ENCODE measurements around the gene ETDC. TPM values are rescaled to one million over a fixed set of nuclear protein-coding genes. Genes with fewer than 3 reads are reported as not detected.
"Not testable (repeated sequence)": the region's sequence is repeated elsewhere in the genome, so short reads cannot be mapped to it uniquely, and the experiment has no call there.

The ETDC gene
- polyA plus RNA-seq, 6 donors from 2014 or later = not detected

DNA sequence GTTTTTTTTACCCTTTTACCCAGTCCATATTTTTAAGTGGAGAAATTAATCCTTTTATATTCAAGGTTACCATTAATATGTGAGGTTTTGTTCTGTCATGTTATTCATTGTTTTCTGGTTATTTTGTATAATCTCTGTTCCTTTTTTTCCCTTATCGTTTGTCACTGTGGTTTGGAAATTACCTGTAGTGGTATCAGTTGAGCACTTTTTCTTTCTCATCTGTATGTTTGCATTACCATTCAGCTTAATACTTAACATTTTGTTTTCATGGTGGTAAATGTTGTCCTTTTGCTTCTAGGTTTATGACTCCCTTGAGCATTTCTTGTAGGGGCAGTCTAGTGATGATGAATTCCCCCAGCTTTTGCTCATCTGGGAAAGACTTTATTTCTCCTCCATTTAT lies 6.6 kb downstream of the ETDC start:
- H3K27ac Mint-ChIP-seq = peak overlapping the region in 1 of 6 donors; percentile 46

GRCh38 chrX:135324463-135324862 lies 15.2 kb downstream of the ETDC start:
- H3K4me3 Mint-ChIP-seq = no peak overlapping the region
- DNase-seq (no peak), ATAC-seq (ENCODE audit: low read depth in 2 of 2) (no peak)
- no peaks in the 10 kb centered on the region for H3K27me3 Mint-ChIP-seq
- peaks cover 18 to 24% of the 10 kb centered on the region in 2 donors for H3K36me3 Mint-ChIP-seq
- H3K4me1 Mint-ChIP-seq = peaks cover 0 to 3% (median 0%) of the 10 kb centered on the region in 3 donors
- peaks cover 3 to 35% (median 21%) of the 10 kb centered on the region in 7 donors for H3K9me3 Mint-ChIP-seq
- no peak overlapping the region for H3K27ac Mint-ChIP-seq

More for the DNA sequence above, 6.6 kb downstream of the ETDC start:
- Mint-ChIP-seq H3K4me3 (peak overlapping the region in 1 of 8 donors; percentile 35), H3K4me1 (peaks cover 19 to 43% (median 29%) of the 10 kb centered on the region in 3 donors), H3K27me3 (no peaks in the 10 kb centered on the region), H3K36me3 (peaks cover 10 to 15% of the 10 kb centered on the region in 2 donors), H3K9me3 (peaks cover 8 to 51% (median 14%) of the 10 kb centered on the region in 7 donors)
- ATAC-seq (ENCODE audit: low read depth in 2 of 2) (peak; percentile 21 to 37), DNase-seq (no peak)

GRCh38 chrX:135325036-135325818 lies 15.9 kb downstream of the ETDC start:
- not testable (repeated sequence) for ATAC-seq (ENCODE audit: low read depth in 2 of 2); H3K27me3 Mint-ChIP-seq; H3K4me3 Mint-ChIP-seq; H3K4me1 Mint-ChIP-seq; H3K27ac Mint-ChIP-seq; DNase-seq
- H3K9me3 Mint-ChIP-seq = peaks cover 3 to 35% (median 20%) of the 10 kb centered on the region in 7 donors
- peaks cover 18 to 22% of the 10 kb centered on the region in 2 donors for H3K36me3 Mint-ChIP-seq

DNA sequence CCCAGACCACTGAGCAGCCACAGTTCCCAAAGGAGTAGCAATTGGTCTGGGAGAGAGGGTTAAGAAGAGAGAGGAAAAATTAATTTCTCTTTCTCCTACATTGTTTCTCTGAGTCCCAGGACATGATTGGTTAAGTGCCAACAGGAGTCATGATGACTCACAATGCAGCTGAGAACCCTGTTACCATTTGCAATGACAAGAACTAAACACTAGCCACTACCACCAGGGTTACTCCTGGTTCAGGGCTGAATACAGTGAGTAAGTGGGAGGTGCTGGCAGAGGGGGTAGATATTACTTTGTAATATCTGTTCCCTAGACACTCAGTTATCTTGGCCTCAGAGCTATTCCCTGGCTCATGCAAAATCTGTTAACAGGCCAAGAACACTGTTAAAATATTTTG lies 18.0 kb downstream of the ETDC start:
- no peaks in the 10 kb centered on the region for H3K27me3 Mint-ChIP-seq
- no peak overlapping the region for H3K4me3 Mint-ChIP-seq
- peaks cover 5 to 6% of the 10 kb centered on the region in 2 donors for H3K36me3 Mint-ChIP-seq
- no peak for DNase-seq
- no peak for ATAC-seq (ENCODE audit: low read depth in 2 of 2)
- H3K4me1 Mint-ChIP-seq = peaks cover 3 to 18% (median 5%) of the 10 kb centered on the region in 3 donors
- no peak overlapping the region for H3K27ac Mint-ChIP-seq
- peaks cover 2 to 16% (median 4%) of the 10 kb centered on the region in 7 donors for H3K9me3 Mint-ChIP-seq

- H3K27ac Mint-ChIP-seq = no peak overlapping the region
- no peak for ATAC-seq (ENCODE audit: low read depth in 2 of 2)
- DNase-seq = no peak
- no peak overlapping the region for H3K4me3 Mint-ChIP-seq
- peaks cover 3 to 18% (median 5%) of the 10 kb centered on the region in 3 donors for H3K4me1 Mint-ChIP-seq
- H3K9me3 Mint-ChIP-seq = peaks cover 0 to 11% (median 2%) of the 10 kb centered on the region in 7 donors
- H3K36me3 Mint-ChIP-seq = peaks cover 4 to 8% of the 10 kb centered on the region in 2 donors
- no peaks in the 10 kb centered on the region for H3K27me3 Mint-ChIP-seq
These were observed 19.2 kb downstream of the ETDC start for GRCh38 chrX:135328421-135329005.

DNA sequence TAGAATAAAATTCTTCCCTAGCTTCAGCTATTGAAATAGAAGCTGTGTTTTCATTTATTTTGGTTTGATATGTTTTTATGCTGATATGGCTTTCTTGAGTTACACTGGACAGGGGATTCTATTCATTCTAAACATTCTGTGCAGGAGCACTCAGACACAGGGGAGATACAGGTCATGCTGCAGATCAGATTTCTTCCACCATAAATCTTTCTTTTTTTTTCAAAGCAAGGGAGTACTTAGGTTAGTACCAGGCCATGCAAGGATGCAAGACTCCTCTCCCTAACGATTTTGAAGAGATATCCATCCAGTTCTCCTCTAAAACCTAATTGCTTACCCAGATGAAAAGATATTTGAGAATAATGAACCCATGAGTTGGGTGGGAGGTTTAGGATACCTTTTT lies 21.4 kb downstream of the ETDC start:
- Mint-ChIP-seq H3K27me3 (no peaks in the 10 kb centered on the region), H3K4me3 (no peak overlapping the region), H3K27ac (no peak overlapping the region), H3K9me3 (peaks cover 0 to 4% (median 0%) of the 10 kb centered on the region in 7 donors), H3K36me3 (peaks cover 4 to 8% of the 10 kb centered on the region in 2 donors), H3K4me1 (peaks cover 2 to 18% (median 8%) of the 10 kb centered on the region in 3 donors)
- DNase-seq (no peak), ATAC-seq (ENCODE audit: low read depth in 2 of 2) (no peak)

DNA sequence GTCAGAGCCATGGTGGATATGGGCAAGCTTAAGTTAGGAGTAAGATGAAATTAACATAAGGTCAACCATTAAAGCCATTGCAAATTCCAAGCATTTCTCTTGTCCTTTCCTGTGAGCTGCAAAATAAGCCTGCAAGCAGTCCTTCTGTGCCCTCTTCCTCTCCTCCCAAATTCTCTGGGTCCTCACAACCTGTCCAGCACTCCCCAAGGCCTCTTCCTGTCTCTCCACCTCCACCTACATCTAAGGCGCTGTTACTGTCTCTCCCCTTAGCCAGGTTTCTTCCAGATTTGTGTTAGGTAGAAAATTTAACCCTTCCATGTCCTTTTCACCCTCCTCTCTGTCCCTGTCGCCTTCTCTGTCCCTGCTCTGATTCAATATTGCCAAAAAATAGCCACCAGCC lies 22.2 kb downstream of the ETDC start:
- peak overlapping the region in 1 of 8 donors; percentile 32 for H3K4me3 Mint-ChIP-seq
- H3K9me3 Mint-ChIP-seq = peaks cover 0 to 4% (median 0%) of the 10 kb centered on the region in 7 donors
- H3K27ac Mint-ChIP-seq = no peak overlapping the region
- peaks cover 4 to 18% (median 8%) of the 10 kb centered on the region in 3 donors for H3K4me1 Mint-ChIP-seq
- no peaks in the 10 kb centered on the region for H3K27me3 Mint-ChIP-seq
- no peak for ATAC-seq (ENCODE audit: low read depth in 2 of 2)
- DNase-seq = no peak
- H3K36me3 Mint-ChIP-seq = peaks cover 3 to 8% of the 10 kb centered on the region in 2 donors

GRCh38 chrX:135340831-135341230 lies 31.6 kb downstream of the ETDC start:
- Mint-ChIP-seq H3K27ac (peak overlapping the region in 1 of 6 donors; percentile 41), H3K4me1 (peaks cover 43 to 62% (median 58%) of the 10 kb centered on the region in 3 donors), H3K36me3 (peaks cover 0 to 4% of the 10 kb centered on the region in 2 donors), H3K9me3 (peaks cover 0 to 2% (median 0%) of the 10 kb centered on the region in 7 donors), H3K4me3 (peak overlapping the region in 6 of 8 donors; percentile 34 to 100 (median 51)), H3K27me3 (no peaks in the 10 kb centered on the region)
- DNase-seq (no peak), ATAC-seq (ENCODE audit: low read depth in 2 of 2) (no peak)

DNA sequence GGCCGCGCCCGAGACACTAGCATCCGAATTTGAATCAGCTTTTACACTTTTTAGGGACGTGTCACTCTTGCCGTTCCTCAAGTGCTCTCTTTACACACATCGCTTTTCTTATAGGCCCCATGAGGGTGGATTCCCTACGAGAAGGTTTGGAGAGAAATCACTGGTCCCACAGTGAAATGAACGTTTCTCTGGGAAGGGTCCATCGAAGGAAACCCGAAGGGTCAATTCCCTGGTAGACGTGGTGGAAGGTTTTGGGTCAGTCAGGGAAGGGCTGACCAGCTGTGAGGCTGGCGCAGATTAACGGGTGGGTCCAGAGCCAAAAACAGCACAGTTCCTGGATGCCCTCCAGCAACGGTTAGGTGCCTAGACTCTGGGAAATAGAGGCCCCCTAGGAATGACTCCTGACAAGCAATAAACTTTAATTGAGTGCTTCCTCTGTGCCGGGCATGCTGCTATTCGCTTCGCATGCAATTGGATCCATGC lies 35.9 kb downstream of the ETDC start:
- peak overlapping the region in 4 of 6 donors; percentile 51 to 88 (median 77) for H3K27ac Mint-ChIP-seq
- H3K4me3 Mint-ChIP-seq = peak overlapping the region; percentile 78 to 100 (median 88)
- ATAC-seq (ENCODE audit: low read depth in 2 of 2) = no peak
- H3K4me1 Mint-ChIP-seq = peaks cover 24 to 40% (median 37%) of the 10 kb centered on the region in 3 donors
- peaks cover 0 to 2% (median 0%) of the 10 kb centered on the region in 7 donors for H3K9me3 Mint-ChIP-seq
- no peak for DNase-seq
- H3K27me3 Mint-ChIP-seq = no peaks in the 10 kb centered on the region
- H3K36me3 Mint-ChIP-seq = peaks cover 3% of the 10 kb centered on the region in 2 donors

DNA sequence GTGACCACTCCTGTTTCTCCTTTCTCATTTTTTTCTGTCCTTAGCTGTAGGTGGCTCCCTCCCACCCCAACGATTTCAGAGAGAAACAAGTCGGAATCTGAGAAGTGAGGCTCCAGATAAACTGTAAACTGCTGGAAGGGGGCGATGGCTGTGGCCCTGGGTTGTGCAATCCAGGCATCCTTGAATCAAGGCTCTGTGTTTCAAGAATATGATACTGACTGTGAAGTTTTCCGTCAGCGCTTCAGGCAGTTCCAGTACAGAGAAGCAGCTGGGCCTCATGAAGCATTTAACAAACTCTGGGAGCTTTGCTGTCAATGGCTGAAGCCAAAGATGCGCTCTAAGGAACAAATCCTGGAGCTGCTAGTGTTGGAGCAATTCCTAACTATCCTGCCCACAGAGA lies 37.7 kb downstream of the ETDC start:
- Mint-ChIP-seq H3K36me3 (peaks cover 0 to 16% of the 10 kb centered on the region in 2 donors), H3K4me3 (peak overlapping the region in 1 of 8 donors; percentile 29), H3K27me3 (no peaks in the 10 kb centered on the region), H3K4me1 (peaks cover 20 to 26% (median 23%) of the 10 kb centered on the region in 3 donors), H3K27ac (peak overlapping the region in 2 of 6 donors; percentile 17 to 83), H3K9me3 (peaks cover 0 to 2% (median 0%) of the 10 kb centered on the region in 7 donors)
- DNase-seq = no peak
- no peak for ATAC-seq (ENCODE audit: low read depth in 2 of 2)

GRCh38 chrX:135347381-135348016 lies 38.2 kb downstream of the ETDC start:
- H3K27ac Mint-ChIP-seq = peak overlapping the region in 1 of 6 donors; percentile 17

DNA sequence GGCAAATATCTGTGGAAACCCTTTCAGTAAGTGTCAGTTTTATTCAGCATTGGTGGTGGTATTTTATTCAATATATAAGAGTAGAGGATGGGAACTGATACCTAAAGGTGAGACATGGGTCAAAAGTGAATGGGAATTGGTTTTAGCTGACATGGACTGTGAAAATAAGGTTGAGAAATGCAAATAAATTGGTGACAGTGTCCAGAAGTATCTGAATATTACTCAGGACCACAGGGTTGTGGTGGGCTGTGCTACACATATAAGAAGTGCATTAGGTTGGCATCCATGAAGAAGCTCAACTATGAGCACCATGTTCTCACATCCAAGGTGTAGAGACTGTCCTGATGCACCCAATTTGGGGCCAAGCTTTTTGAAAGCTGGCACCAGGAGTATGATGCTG lies 45.0 kb downstream of the ETDC start:
- no peak overlapping the region for H3K27ac Mint-ChIP-seq
- no peaks in the 10 kb centered on the region for H3K27me3 Mint-ChIP-seq
- ATAC-seq (ENCODE audit: low read depth in 2 of 2) (no peak), DNase-seq (no peak)
- no peaks in the 10 kb centered on the region for H3K9me3 Mint-ChIP-seq
- peaks cover 0 to 4% (median 0%) of the 10 kb centered on the region in 3 donors for H3K4me1 Mint-ChIP-seq
- peaks cover 0 to 16% of the 10 kb centered on the region in 2 donors for H3K36me3 Mint-ChIP-seq
- no peak overlapping the region for H3K4me3 Mint-ChIP-seq

More at GRCh38 chrX:135347381-135348016, 38.2 kb downstream of the ETDC start:
- H3K4me3 Mint-ChIP-seq = peak overlapping the region in 1 of 8 donors; percentile 29
- H3K4me1 Mint-ChIP-seq = peaks cover 15 to 21% (median 17%) of the 10 kb centered on the region in 3 donors
- DNase-seq (no peak), ATAC-seq (ENCODE audit: low read depth in 2 of 2) (no peak)
- peaks cover 0 to 16% of the 10 kb centered on the region in 2 donors for H3K36me3 Mint-ChIP-seq
- H3K27me3 Mint-ChIP-seq = no peaks in the 10 kb centered on the region
- peaks cover 0 to 2% (median 0%) of the 10 kb centered on the region in 7 donors for H3K9me3 Mint-ChIP-seq

All from naive B cell (primary cell).